RWPE1 (cell line): ENCODE data around the gene TENT4B.

Source experiments
- CTCF ChIA-PET: fragments of 350-600 bp; sonication (Branson Sonifier 250); formaldehyde crosslinking; extraction: SDS; loops from one replicate; lab custom pipeline; 2021; lab: Yijun Ruan, JAX
- POLR2A ChIA-PET: fragments of 400-600 bp; formaldehyde crosslinking; extraction: SDS; loops from one replicate; lab custom pipeline; 2020; ENCODE audit warnings: antibody characterized with exemption; ENCODE audit not compliant: low non-redundant PET; lab: Yijun Ruan, JAX
- DNase-seq: peaks from one replicate; pipeline ENCODE4 v3.0.0; 2012; ENCODE audit warnings: low spot score
- H3K27ac ChIP-seq: fragments of 450-650 bp; 2 replicates; pipeline ENCODE4 v1.5.1; 2017
- CTCF ChIP-seq: fragments of 450-650 bp; conservative IDR thresholded peaks from 2 replicates; pipeline ENCODE4 v1.5.1; 2017; ENCODE audit warnings: low read depth, mild to moderate bottlenecking

The TENT4B gene

GRCh38 chr16:50208460-50208931 lies 55.4 kb downstream of the TENT4B start:
- CTCF ChIA-PET, result no interaction called here
- peak; percentile 53 for DNase-seq
- TF ChIP-seq CTCF, result no peak
- peak overlapping the region; percentile 85 for H3K27ac ChIP-seq
- POLR2A ChIA-PET, result no interaction called here

- ChIA-PET POLR2A (no interaction called here), CTCF (interaction anchor here (0.5 to 2.2 kb wide), 5 partner anchors 13 to 456 kb away, joined by 3 to 23 read pairs (median 4); partner anchors contain the start of gene CNEP1R1)
- peak overlapping the region; percentile 67 for H3K27ac ChIP-seq
- TF ChIP-seq CTCF, result no peak
- no peak for DNase-seq
Observed at GRCh38 chr16:50209546-50210265, 56.6 kb downstream of the TENT4B start.

- ChIA-PET CTCF (interaction anchor here (0.5 to 2.2 kb wide), 9 partner anchors 14 to 455 kb away, joined by 3 to 23 read pairs (median 4); partner anchors contain the start of gene CNEP1R1), POLR2A (no interaction called here)
- peak overlapping the region; percentile 67 for H3K27ac ChIP-seq
- no peak for DNase-seq
- TF ChIP-seq CTCF, result peak; percentile 64
Observed at GRCh38 chr16:50210266-50211038, 57.3 kb downstream of the TENT4B start.

GRCh38 chr16:50213939-50214519 lies 60.9 kb downstream of the TENT4B start:
- peak; percentile 74 for TF ChIP-seq CTCF
- CTCF ChIA-PET, result interaction anchor here (0.6 to 1.5 kb wide), 15 partner anchors 9 to 451 kb away, joined by 3 to 9 read pairs (median 3); partner anchors contain the start of gene CNEP1R1
- H3K27ac ChIP-seq, result no peak overlapping the region
- no peak for DNase-seq
- POLR2A ChIA-PET, result no interaction called here

- CTCF ChIA-PET, result no interaction called here
- no peak for DNase-seq
- TF ChIP-seq CTCF, result no peak
- H3K27ac ChIP-seq, result no peak overlapping the region
- POLR2A ChIA-PET, result no interaction called here
Observed at GRCh38 chr16:50215680-50216079, 62.6 kb downstream of the TENT4B start.

GRCh38 chr16:50216231-50216630 lies 63.1 kb downstream of the TENT4B start:
- no peak for TF ChIP-seq CTCF
- ChIA-PET POLR2A (no interaction called here), CTCF (interaction anchor here (0.6 kb wide), 1 partner anchor 235 kb away, joined by 3 read pairs; no protein-coding TSS in a partner anchor)
- no peak for DNase-seq
- H3K27ac ChIP-seq, result no peak overlapping the region
